Smooth muscle cell (in vitro differentiated cells): ENCODE data around the gene ANKRD18A. TPM values are rescaled to one million over a fixed set of nuclear protein-coding genes. Genes with fewer than 3 reads are reported as not detected.
"Not testable (repeated sequence)": the region's sequence is repeated elsewhere in the genome, so short reads cannot be mapped to it uniquely, and the experiment has no call there.

Experiments used
- DNase-seq: peaks from one replicate; lab custom pipeline; 2025; ENCODE audit not compliant: unreplicated experiment; lab: John Stamatoyannopoulos, UW
- H2AFZ ChIP-seq: fragments of 200-600 bp; sonication (generic); 2 replicates; pipeline ENCODE4 v1.6.0; 2016; ENCODE audit warnings: antibody characterized with exemption, low read depth, mild to moderate bottlenecking
- H3F3A ChIP-seq: fragments of 200-600 bp; sonication (generic); 2 replicates; pipeline ENCODE4 v1.6.0; 2017; ENCODE audit warnings: antibody characterized with exemption, low read depth
- H3K27ac ChIP-seq: fragments of 200-600 bp; sonication (generic); 2 replicates; pipeline ENCODE4 v1.5.1; 2016; ENCODE audit warnings: low read depth, mild to moderate bottlenecking
- H3K27me3 ChIP-seq: fragments of 200-600 bp; sonication (generic); 2 replicates; pipeline ENCODE4 v1.6.1; 2016; ENCODE audit warnings: low read depth, mild to moderate bottlenecking
- H3K36me3 ChIP-seq: fragments of 200-600 bp; sonication (generic); 2 replicates; pipeline ENCODE4 v1.5.1; 2016; ENCODE audit warnings: low read depth
- H3K4me1 ChIP-seq: fragments of 200-600 bp; sonication (generic); 2 replicates; pipeline ENCODE4 v1.5.1; 2016; ENCODE audit warnings: low read depth
- H3K4me2 ChIP-seq: fragments of 200-600 bp; sonication (generic); 2 replicates; pipeline ENCODE4 v1.6.0; 2016; ENCODE audit warnings: mild to moderate bottlenecking
- H3K4me3 ChIP-seq: fragments of 200-600 bp; sonication (generic); 2 replicates; pipeline ENCODE4 v1.5.1; 2016; ENCODE audit warnings: mild to moderate bottlenecking
- H3K79me2 ChIP-seq: fragments of 200-600 bp; sonication (generic); 2 replicates; pipeline ENCODE4 v1.6.0; 2016; ENCODE audit warnings: low read depth, mild to moderate bottlenecking
- H3K9ac ChIP-seq: fragments of 200-600 bp; sonication (generic); 2 replicates; pipeline ENCODE4 v1.6.0; 2016; ENCODE audit warnings: low read depth
- H3K9me3 ChIP-seq: fragments of 200-600 bp; sonication (generic); replicated peaks from 2 replicates; pipeline ENCODE4 v1.5.1; 2016; ENCODE audit warnings: low read depth
- H4K20me1 ChIP-seq: fragments of 200-600 bp; sonication (generic); 2 replicates; pipeline ENCODE4 v1.6.0; 2016; ENCODE audit warnings: low read depth
- WGBS: methylation state at CpG from one replicate; pipeline ENCODE4 v1.1.7; 2016; ENCODE audit warnings: low lambda C conversion rate; 5-methylcytosine and 5-hydroxymethylcytosine counted together
- polyA plus RNA-seq: library from polyadenylated mRNA; unstranded; fragments of >200 nt; fragmentation: Nextera tagmentation; extraction: Ambion mirVana; gene quantifications from 2 replicates; pipeline ENCODE4 v1.2.1, GENCODE V29; 2016
- total RNA-seq: library from RNA; depleted of rRNA; stranded (reverse); fragments of >200 nt; gene quantifications from 2 replicates; pipeline ENCODE4 v1.2.3, GENCODE V29; 2014

The ANKRD18A gene
- total and polyA plus RNA-seq, 2 experiments from 2014 or later, result not detected

GRCh38 chr9:38580112-38580511 lies 40.3 kb downstream of the ANKRD18A start:
- not testable (repeated sequence) for H4K20me1 ChIP-seq, H3K4me3 ChIP-seq, H3K9ac ChIP-seq, H3K79me2 ChIP-seq, H3K9me3 ChIP-seq, H3K4me2 ChIP-seq, H3K36me3 ChIP-seq, H3K27ac ChIP-seq, H3F3A ChIP-seq, DNase-seq, H2AFZ ChIP-seq, H3K27me3 ChIP-seq, H3K4me1 ChIP-seq
- 94% methylated on average over 3 of the region's 3 CpGs for WGBS

- not testable (repeated sequence) for H4K20me1 ChIP-seq, H3K4me1 ChIP-seq, H3K36me3 ChIP-seq, H3K4me2 ChIP-seq, H3F3A ChIP-seq, H3K79me2 ChIP-seq, H3K27me3 ChIP-seq, H3K9me3 ChIP-seq, DNase-seq, H3K9ac ChIP-seq, H3K27ac ChIP-seq, H3K4me3 ChIP-seq, H2AFZ ChIP-seq
- WGBS, result 56% methylated on average over 1 of the region's 1 CpG
These were observed 44.2 kb downstream of the ANKRD18A start for GRCh38 chr9:38576181-38576580.

- not testable (repeated sequence) for H3F3A ChIP-seq, H3K36me3 ChIP-seq, H2AFZ ChIP-seq, H3K79me2 ChIP-seq, H4K20me1 ChIP-seq, H3K4me1 ChIP-seq, DNase-seq, H3K9ac ChIP-seq, H3K27ac ChIP-seq, H3K4me3 ChIP-seq, H3K27me3 ChIP-seq, H3K9me3 ChIP-seq, H3K4me2 ChIP-seq
- WGBS, result 90% methylated on average over 1 of the region's 1 CpG
These were observed 54.3 kb downstream of the ANKRD18A start for GRCh38 chr9:38566048-38566447.

GRCh38 chr9:38565178-38565577 lies 55.2 kb downstream of the ANKRD18A start:
- H3K4me1 ChIP-seq, H3K9me3 ChIP-seq, H2AFZ ChIP-seq, H3K9ac ChIP-seq, H3F3A ChIP-seq, H3K4me2 ChIP-seq, H3K27me3 ChIP-seq, H3K79me2 ChIP-seq, DNase-seq, H3K4me3 ChIP-seq, H3K36me3 ChIP-seq, H4K20me1 ChIP-seq, H3K27ac ChIP-seq: not testable (repeated sequence)
- no CpG with 5 or more reads among the region's 4 CpGs for WGBS

- not testable (repeated sequence) for H3F3A ChIP-seq, H3K79me2 ChIP-seq, H3K27ac ChIP-seq, H3K9ac ChIP-seq, H3K27me3 ChIP-seq, H3K4me2 ChIP-seq, H3K4me3 ChIP-seq, H2AFZ ChIP-seq, H3K9me3 ChIP-seq, H3K4me1 ChIP-seq, H4K20me1 ChIP-seq, H3K36me3 ChIP-seq, DNase-seq
- no CpG with 5 or more reads among the region's 1 CpG for WGBS
These were observed 56.5 kb downstream of the ANKRD18A start for GRCh38 chr9:38563911-38564310.

GRCh38 chr9:38561134-38561533 lies 59.3 kb downstream of the ANKRD18A start:
- WGBS, result 63% methylated on average over 2 of the region's 2 CpGs
- not testable (repeated sequence) for H3K79me2 ChIP-seq, H3K36me3 ChIP-seq, H3K9me3 ChIP-seq, H4K20me1 ChIP-seq, H2AFZ ChIP-seq, H3K4me1 ChIP-seq, H3K27me3 ChIP-seq, H3K4me2 ChIP-seq, DNase-seq, H3F3A ChIP-seq, H3K4me3 ChIP-seq, H3K27ac ChIP-seq, H3K9ac ChIP-seq

- 94% methylated on average over 3 of the region's 3 CpGs for WGBS
- H2AFZ ChIP-seq, result not testable (repeated sequence)
These were observed 61.2 kb downstream of the ANKRD18A start for GRCh38 chr9:38559172-38559571.

GRCh38 chr9:38557746-38558145 lies 62.6 kb downstream of the ANKRD18A start:
- DNase-seq, H3K36me3 ChIP-seq, H3K9me3 ChIP-seq, H3F3A ChIP-seq, H3K79me2 ChIP-seq, H4K20me1 ChIP-seq, H3K4me3 ChIP-seq, H3K9ac ChIP-seq, H3K27ac ChIP-seq, H2AFZ ChIP-seq, H3K27me3 ChIP-seq, H3K4me1 ChIP-seq, H3K4me2 ChIP-seq: not testable (repeated sequence)
- WGBS, result 92% methylated on average over 1 of the region's 1 CpG

More at GRCh38 chr9:38559172-38559571, 61.2 kb downstream of the ANKRD18A start:
- H3K4me1 ChIP-seq, H3K9ac ChIP-seq, H3K4me3 ChIP-seq, H4K20me1 ChIP-seq, H3K36me3 ChIP-seq, H3K4me2 ChIP-seq, H3K9me3 ChIP-seq, H3F3A ChIP-seq, DNase-seq, H3K79me2 ChIP-seq, H3K27me3 ChIP-seq, H3K27ac ChIP-seq: not testable (repeated sequence)

- not testable (repeated sequence) for H3K27ac ChIP-seq, H3K4me2 ChIP-seq, H3K79me2 ChIP-seq, H3K4me1 ChIP-seq, H3F3A ChIP-seq, H3K9me3 ChIP-seq, H4K20me1 ChIP-seq, H2AFZ ChIP-seq, DNase-seq, H3K4me3 ChIP-seq, H3K36me3 ChIP-seq, H3K9ac ChIP-seq, H3K27me3 ChIP-seq
- 97% methylated on average over 2 of the region's 2 CpGs for WGBS
These were observed 65.4 kb downstream of the ANKRD18A start for GRCh38 chr9:38554966-38555365.
